ENCODE measurements around the gene OGFOD3. TPM values are rescaled to one million over a fixed set of nuclear protein-coding genes. Genes with fewer than 3 reads are reported as not detected.
"Not testable (repeated sequence)": the region's sequence is repeated elsewhere in the genome, so short reads cannot be mapped to it uniquely, and the experiment has no call there.

Gene OGFOD3, protein sequence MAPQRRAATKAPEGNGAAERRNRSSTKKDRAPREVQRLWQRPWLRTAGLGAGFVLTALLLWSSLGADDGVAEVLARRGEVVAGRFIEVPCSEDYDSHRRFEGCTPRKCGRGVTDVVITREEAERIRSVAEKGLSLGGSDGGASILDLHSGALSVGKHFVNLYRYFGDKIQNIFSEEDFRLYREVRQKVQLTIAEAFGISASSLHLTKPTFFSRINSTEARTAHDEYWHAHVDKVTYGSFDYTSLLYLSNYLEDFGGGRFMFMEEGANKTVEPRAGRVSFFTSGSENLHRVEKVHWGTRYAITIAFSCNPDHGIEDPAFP
- 10 to 100 TPM; 31.1 to 32.9 TPM for total RNA-seq

DNA sequence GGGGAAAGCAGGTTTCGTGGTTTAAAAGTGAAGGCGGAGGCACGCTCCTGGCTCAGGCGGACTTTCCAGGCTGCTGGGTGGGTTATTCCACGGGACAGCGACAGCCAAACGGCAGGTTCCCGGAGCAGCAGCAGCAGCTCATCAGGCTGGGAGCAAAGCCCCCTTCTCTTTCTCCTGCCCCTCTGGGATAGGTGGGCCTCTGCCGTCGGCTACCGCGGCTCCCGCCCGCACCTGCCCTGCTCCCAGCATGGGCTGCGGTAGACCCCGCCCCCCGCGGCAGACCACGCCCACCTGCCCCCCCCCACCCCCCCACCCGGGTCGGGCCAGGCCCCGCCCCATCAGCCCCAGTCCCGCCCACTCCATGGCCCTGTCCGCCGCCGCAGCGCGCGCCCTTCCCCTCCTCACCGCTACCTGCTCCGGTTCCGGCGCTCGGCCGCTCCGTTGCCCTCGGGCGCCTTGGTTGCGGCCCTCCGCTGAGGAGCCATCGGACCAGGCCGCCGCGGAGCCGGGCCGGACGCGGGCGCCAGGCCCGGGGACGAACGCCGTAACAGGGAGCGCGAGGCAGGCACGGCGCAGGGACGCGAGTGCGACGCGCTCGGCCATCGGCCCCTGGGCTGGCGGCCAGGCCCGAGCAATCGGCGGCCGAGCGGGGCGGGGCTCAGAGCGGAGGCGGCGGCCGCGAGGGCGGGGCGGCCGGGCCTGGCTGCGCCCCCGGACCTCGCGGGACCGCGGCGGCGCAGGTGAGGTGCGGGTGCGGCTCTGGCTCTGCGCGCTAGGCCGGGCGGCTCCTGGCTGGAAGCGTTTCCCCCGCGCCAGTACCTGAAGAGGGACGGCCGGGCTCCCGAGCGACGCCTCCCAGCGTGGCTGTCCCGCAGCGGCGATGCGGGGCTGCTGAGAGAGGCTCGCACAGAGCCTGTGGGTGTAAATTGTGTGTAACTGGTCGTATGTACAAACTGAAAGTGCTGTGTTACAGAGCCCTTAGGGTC is at the start of gene OGFOD3, which contains the start of gene HEXD:
Gene OGFOD3 (minus strand): TSS at position 586 of the 986 bp plus-strand sequence. CDS start 101 bp downstream, at position 485.
Gene HEXD (plus strand): TSS at position 347 of the 986 bp plus-strand sequence. CDS start 1,453 bp downstream, outside the sequence.
- Mint-ChIP-seq H3K27me3 (ENCODE audit: low read depth) (no peaks in the 10 kb centered on the region), H3K27ac (peak within 1 kb of the TSS; percentile 30), H3K9me3 (peaks cover 2% of the 10 kb centered on the region), H3K4me1 (ENCODE audit: low read depth) (peaks cover 31% of the 10 kb centered on the region), H3K4me3 (peak within 1 kb of the TSS; percentile 75), H3K36me3 (ENCODE audit: low read depth) (peaks cover 10% of the 10 kb centered on the region)
- peak; percentile 80 for DNase-seq
- CTCF ChIA-PET: interaction anchor here (1.1 to 2.1 kb wide), 6 partner anchors 11 to 182 kb away, joined by 3 to 19 read pairs (median 4); no protein-coding TSS in a partner anchor
- intact Hi-C loops (cut with micrococcal nuclease): loop anchor here (1.0 to 2.0 kb wide), 7 partner anchors 31 to 280 kb away; partner anchors contain the start of genes NARF and RAB40B

DNA sequence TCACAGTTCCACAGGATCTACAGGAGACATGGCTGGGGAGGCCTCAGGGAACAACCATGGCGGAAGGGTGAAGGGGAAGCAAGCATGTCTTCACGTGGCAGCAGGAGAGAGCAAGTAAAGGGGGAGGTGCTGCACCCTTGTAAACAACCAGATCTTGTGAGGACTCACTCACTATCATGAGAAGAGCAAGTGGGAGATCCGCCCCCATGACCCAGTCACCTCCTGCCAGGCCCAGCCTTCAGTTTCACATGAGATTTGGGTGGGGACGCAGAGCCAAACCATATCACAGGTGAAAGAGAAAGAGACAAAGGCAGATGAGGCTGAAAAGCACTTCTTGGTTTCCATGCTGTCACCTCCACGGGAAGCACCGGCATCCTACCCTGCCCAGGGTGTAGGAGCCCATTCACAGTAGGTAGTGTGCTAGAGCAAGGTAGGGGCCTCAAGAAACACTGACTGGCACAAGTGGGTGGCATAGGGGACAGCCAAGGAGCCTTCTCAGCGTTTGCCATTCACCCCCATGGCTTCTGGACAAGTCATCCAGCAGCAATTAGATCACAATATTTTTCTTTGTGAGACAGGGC is 46.7 kb upstream of the OGFOD3 start:
- Mint-ChIP-seq H3K4me1 (ENCODE audit: low read depth) (peaks cover 15% of the 10 kb centered on the region), H3K27me3 (ENCODE audit: low read depth) (no peaks in the 10 kb centered on the region), H3K36me3 (ENCODE audit: low read depth) (peaks cover 43% of the 10 kb centered on the region), H3K4me3 (no peak overlapping the region), H3K27ac (no peak overlapping the region), H3K9me3 (no peaks in the 10 kb centered on the region)
- intact Hi-C loops (cut with micrococcal nuclease): no loop called here
- CTCF ChIA-PET: no interaction called here
- DNase-seq: no peak

GRCh38 chr17:82464567-82464929 is 46.2 kb upstream of the OGFOD3 start:
- Mint-ChIP-seq H3K27me3 (ENCODE audit: low read depth) (no peaks in the 10 kb centered on the region), H3K27ac (no peak overlapping the region), H3K9me3 (no peaks in the 10 kb centered on the region), H3K36me3 (ENCODE audit: low read depth) (peaks cover 42% of the 10 kb centered on the region), H3K4me1 (ENCODE audit: low read depth) (peaks cover 15% of the 10 kb centered on the region), H3K4me3 (no peak overlapping the region)
- DNase-seq: no peak
- intact Hi-C loops (cut with micrococcal nuclease): no loop called here
- CTCF ChIA-PET: interaction anchor here (0.8 kb wide), 1 partner anchor 10 kb away, joined by 4 read pairs; no protein-coding TSS in a partner anchor

DNA sequence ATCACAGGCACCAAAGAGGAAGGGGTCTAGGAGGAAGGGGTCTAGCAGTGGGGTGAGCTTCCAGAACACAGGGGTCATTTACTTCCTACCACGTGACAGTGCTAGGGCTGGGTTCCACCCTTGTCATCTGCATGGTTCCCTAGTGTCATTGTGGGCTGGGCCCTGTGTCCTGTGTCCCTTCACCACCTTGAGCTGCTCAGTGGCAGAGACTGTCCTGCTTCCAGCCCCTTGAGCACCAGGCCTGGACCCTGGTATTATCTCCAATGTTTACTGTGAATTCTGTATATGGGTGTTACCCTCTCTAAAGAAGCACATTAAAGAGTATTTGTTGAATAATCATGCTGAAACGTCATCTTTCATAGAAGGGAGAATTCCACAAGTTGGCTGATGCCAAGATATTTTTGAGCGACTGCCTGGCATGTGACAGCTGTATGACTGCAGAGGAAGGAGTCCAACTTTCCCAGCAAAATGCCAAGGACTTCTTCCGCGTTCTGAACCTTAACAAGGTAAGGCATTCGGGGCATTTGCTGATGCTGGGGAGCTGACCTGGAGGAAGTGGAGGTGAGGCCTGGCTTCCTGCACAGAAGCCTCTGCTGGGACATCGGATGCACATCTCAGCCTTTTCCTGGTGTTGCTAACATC is 45.7 kb upstream of the OGFOD3 start:
- Mint-ChIP-seq H3K27ac (no peak overlapping the region), H3K9me3 (no peaks in the 10 kb centered on the region), H3K27me3 (ENCODE audit: low read depth) (no peaks in the 10 kb centered on the region), H3K4me3 (no peak overlapping the region), H3K4me1 (ENCODE audit: low read depth) (peaks cover 19% of the 10 kb centered on the region), H3K36me3 (ENCODE audit: low read depth) (peaks cover 39% of the 10 kb centered on the region)
- intact Hi-C loops (cut with micrococcal nuclease): no loop called here
- DNase-seq: no peak
- CTCF ChIA-PET: interaction anchor here (0.8 to 1.5 kb wide), 2 partner anchors 10 kb away, joined by 4 read pairs; no protein-coding TSS in a partner anchor

DNA sequence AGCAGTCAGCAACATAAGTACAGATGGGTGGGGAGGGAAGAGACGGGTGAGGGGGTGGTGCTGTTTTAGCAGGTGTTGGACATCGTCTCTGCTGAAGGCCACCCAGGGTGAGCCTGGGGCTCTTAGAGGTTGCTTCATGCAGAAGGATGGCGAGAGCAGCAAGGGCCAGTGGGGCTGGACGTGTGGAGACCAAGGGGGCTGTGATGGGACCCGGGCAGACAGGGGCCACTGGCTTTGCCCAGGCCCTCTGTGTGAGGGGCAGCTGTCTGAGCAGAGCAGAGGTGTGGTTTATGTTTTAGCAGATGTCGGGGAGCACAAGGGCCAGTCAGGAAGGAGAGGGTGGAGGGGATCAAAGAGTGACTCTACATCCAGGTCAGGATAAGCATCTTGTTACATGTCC is 45.0 kb upstream of the OGFOD3 start:
- no peak overlapping the region for H3K27ac Mint-ChIP-seq
- H3K27me3 Mint-ChIP-seq (ENCODE audit: low read depth): no peaks in the 10 kb centered on the region
- peaks cover 32% of the 10 kb centered on the region for H3K36me3 Mint-ChIP-seq (ENCODE audit: low read depth)
- CTCF ChIA-PET: interaction anchor here (1.5 kb wide), 1 partner anchor 11 kb away, joined by 4 read pairs; no protein-coding TSS in a partner anchor
- no peak for DNase-seq
- no peak overlapping the region for H3K4me3 Mint-ChIP-seq
- no peaks in the 10 kb centered on the region for H3K9me3 Mint-ChIP-seq
- intact Hi-C loops (cut with micrococcal nuclease): no loop called here
- H3K4me1 Mint-ChIP-seq (ENCODE audit: low read depth): peaks cover 16% of the 10 kb centered on the region

DNA sequence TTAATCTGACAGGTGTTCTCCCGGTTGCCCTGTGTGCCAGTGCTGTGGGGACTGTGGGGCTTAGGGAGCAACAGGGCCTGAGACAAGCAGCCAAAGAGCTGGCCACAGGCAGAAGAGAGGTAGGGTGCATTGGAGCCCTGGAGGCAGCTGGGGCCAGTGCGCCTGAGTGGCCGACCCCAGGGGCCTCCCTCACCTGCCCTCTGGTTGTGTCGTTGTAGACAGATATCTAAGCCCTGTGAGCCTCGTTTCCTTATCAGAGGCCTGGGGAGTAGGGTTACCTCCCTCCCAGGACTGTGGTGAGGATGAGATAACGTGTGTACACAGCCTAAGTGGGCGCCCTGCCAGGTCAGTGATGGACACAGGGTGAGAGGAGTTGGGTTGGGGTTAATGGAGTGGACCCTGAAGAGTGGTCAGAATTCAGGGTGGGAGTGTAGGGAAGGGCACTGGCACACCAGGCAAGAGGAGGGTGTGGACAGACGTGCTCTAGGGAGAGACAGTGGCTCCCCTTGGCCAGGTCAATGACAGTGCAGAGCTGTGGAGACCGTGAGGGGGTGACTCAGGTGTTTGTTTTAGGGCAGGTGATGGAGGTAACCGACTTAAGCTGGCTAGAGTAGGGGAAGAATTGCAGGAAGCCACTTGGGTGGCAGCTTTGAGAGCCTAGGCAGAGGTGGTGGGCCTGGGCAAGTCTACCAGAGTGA is 43.6 kb upstream of the OGFOD3 start:
- no peaks in the 10 kb centered on the region for H3K27me3 Mint-ChIP-seq (ENCODE audit: low read depth)
- H3K27ac Mint-ChIP-seq: peak overlapping the region; percentile 28
- CTCF ChIA-PET: interaction anchor here (1.5 kb wide), 1 partner anchor 12 kb away, joined by 4 read pairs; no protein-coding TSS in a partner anchor

GRCh38 chr17:82459936-82460335 is 41.5 kb upstream of the OGFOD3 start:
- not testable (repeated sequence) for H3K9me3 Mint-ChIP-seq, H3K4me3 Mint-ChIP-seq

More for the DNA sequence above, 43.6 kb upstream of the OGFOD3 start:
- no peak for DNase-seq
- Mint-ChIP-seq H3K4me1 (ENCODE audit: low read depth) (peaks cover 25% of the 10 kb centered on the region), H3K36me3 (ENCODE audit: low read depth) (peaks cover 36% of the 10 kb centered on the region), H3K4me3 (no peak overlapping the region), H3K9me3 (no peaks in the 10 kb centered on the region)
- intact Hi-C loops (cut with micrococcal nuclease): no loop called here

DNA sequence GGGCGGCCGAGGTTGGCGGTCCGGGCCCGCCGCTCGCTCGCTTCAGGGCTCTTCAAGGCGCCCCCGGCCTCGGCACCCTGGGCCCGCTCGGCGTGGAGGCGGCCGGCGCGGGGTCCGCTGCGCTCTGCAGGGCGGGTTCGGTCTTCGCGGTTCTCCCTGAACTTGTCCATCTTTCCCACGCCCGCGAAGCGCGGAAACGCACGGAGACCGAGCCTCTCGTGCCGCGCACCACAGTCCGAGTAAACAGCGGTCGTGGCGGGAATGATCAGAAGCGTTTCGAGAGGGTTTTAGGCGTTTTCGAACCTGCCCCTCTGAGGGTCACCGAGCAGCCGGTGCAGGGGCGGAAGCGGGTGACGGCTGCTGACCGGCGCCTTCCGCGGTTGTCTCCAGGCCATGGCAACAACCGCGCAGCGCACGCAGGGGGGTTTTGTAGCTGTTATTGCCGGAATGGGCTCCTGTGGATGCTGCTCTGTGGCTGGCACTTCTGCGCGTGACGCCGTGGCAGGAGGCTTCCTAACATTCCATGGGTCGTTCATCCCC is 40.6 kb upstream of the OGFOD3 start:
- Mint-ChIP-seq H3K9me3 (peaks cover 3% of the 10 kb centered on the region), H3K36me3 (ENCODE audit: low read depth) (peaks cover 17% of the 10 kb centered on the region), H3K4me1 (ENCODE audit: low read depth) (peaks cover 27% of the 10 kb centered on the region), H3K27ac (peak overlapping the region; percentile 72), H3K4me3 (peak overlapping the region; percentile 78), H3K27me3 (ENCODE audit: low read depth) (no peaks in the 10 kb centered on the region)
- CTCF ChIA-PET: no interaction called here
- DNase-seq: no peak
- intact Hi-C loops (cut with micrococcal nuclease): loop anchor here (1.0 to 2.0 kb wide), 7 partner anchors 9 to 586 kb away; partner anchors contain the start of genes CYBC1, FN3KRP, FOXK2 and HEXD

More at GRCh38 chr17:82459936-82460335, 41.5 kb upstream of the OGFOD3 start:
- H3K36me3 Mint-ChIP-seq (ENCODE audit: low read depth): peaks cover 26% of the 10 kb centered on the region
- intact Hi-C loops (cut with micrococcal nuclease): loop anchor here (2.0 kb wide), 2 partner anchors 161 to 587 kb away; no protein-coding TSS in a partner anchor
- peaks cover 30% of the 10 kb centered on the region for H3K4me1 Mint-ChIP-seq (ENCODE audit: low read depth)
- DNase-seq; H3K27me3 Mint-ChIP-seq (ENCODE audit: low read depth); H3K27ac Mint-ChIP-seq; CTCF ChIA-PET: not testable (repeated sequence)

DNA sequence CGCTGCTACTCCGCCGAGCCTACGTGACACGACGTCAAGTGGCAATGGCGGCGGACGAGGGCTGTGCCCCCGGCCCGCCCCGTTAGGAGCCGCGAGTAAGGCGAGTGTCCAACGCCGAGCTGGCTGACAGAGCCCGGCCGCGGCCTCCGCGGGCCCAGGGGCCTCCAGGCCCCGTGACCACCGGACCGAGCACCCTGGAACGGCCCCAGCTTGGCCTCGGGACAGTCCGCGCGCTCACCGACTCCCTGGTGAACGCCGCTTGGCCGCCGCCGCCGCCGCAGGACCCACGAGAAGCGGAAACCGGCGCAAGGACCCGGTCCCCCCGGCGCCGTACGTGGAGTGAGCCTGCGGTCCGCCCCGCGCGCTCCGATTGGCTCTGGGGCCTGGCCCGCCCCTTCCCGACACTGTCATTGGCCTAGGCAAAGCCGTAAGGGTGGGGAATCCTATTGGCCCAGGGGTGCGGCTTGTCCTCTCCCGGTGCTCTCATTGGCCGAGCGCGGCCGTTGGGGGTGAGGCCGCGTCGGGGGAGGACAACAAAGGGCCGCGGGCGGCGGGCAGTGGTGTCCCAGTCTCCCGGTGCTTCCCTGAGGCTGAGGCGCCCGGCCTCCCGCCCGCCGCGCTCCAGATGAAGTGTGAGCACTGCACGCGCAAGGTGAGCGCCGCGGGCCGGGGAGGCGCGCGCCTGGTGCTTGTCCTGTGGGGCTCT is 39.9 kb upstream of the OGFOD3 start, which contains the start of gene NARF:
Gene NARF (plus strand): TSS at position 563 of the 706 bp plus-strand sequence. CDS start 63 bp downstream, at position 626.
- Mint-ChIP-seq H3K27me3 (ENCODE audit: low read depth) (no peaks in the 10 kb centered on the region), H3K36me3 (ENCODE audit: low read depth) (peaks cover 15% of the 10 kb centered on the region), H3K27ac (peak within 1 kb of the TSS; percentile 97), H3K4me3 (peak within 1 kb of the TSS; percentile 78), H3K9me3 (peaks cover 3% of the 10 kb centered on the region), H3K4me1 (ENCODE audit: low read depth) (peaks cover 27% of the 10 kb centered on the region)
- CTCF ChIA-PET: interaction anchor here (0.5 to 1.4 kb wide), 3 partner anchors 40 to 577 kb away, joined by 3 to 5 read pairs (median 3); no protein-coding TSS in a partner anchor
- peak; percentile 97 for DNase-seq
- intact Hi-C loops (cut with micrococcal nuclease): loop anchor here (1.0 to 2.0 kb wide), 7 partner anchors 8 to 586 kb away; partner anchors contain the start of genes CYBC1, FN3KRP, FOXK2 and HEXD

- peaks cover 3% of the 10 kb centered on the region for H3K9me3 Mint-ChIP-seq
- CTCF ChIA-PET: interaction anchor here (0.5 to 1.4 kb wide), 4 partner anchors 34 to 577 kb away, joined by 3 to 5 read pairs (median 3); no protein-coding TSS in a partner anchor
- peaks cover 25% of the 10 kb centered on the region for H3K4me1 Mint-ChIP-seq (ENCODE audit: low read depth)
- intact Hi-C loops (cut with micrococcal nuclease): loop anchor here (1.0 to 2.0 kb wide), 7 partner anchors 8 to 585 kb away; partner anchors contain the start of genes CYBC1, FN3KRP, FOXK2 and HEXD
- H3K36me3 Mint-ChIP-seq (ENCODE audit: low read depth): peaks cover 12% of the 10 kb centered on the region
- peak overlapping the region; percentile 97 for H3K27ac Mint-ChIP-seq
- peak; percentile 93 for DNase-seq
- peak overlapping the region; percentile 78 for H3K4me3 Mint-ChIP-seq
- no peaks in the 10 kb centered on the region for H3K27me3 Mint-ChIP-seq (ENCODE audit: low read depth)
These were observed 39.5 kb upstream of the OGFOD3 start for GRCh38 chr17:82457929-82458178.

All from activated naive CD4-positive, alpha-beta T cell treated with anti-CD3 and anti-CD28 coated beads for 36 hours (primary cell).